HCT116 (cell line): ENCODE measurements around the gene STYXL1.

Experiments used
- EGR1 ChIP-seq: IDR thresholded peaks from 2 replicates; pipeline ENCODE4 v1.6.1; 2012; ENCODE audit warnings: low read depth
- EZH2 ChIP-seq: fragments of 200-600 bp; sonication (generic); IDR thresholded peaks from 2 replicates; pipeline ENCODE4 v1.6.1; 2017; ENCODE audit warnings: antibody characterized with exemption, mixed run types
- EZH2phosphoT487 ChIP-seq: fragments of 200-600 bp; IDR thresholded peaks from 2 replicates; pipeline ENCODE4 v1.6.1; 2018; ENCODE audit warnings: antibody characterized with exemption, borderline replicate concordance
- JUND ChIP-seq: IDR thresholded peaks from 2 replicates; pipeline ENCODE4 v1.6.1; 2012
- POLR2A ChIP-seq: IDR thresholded peaks from 2 replicates; pipeline ENCODE4 v1.7.0; 2011; ENCODE audit warnings: borderline replicate concordance; ENCODE audit not compliant: insufficient read depth, insufficient read length; ENCODE audit errors: extremely low read depth
- ZNF274 ChIP-seq: fragments of 200-500 bp; sonication (Bioruptor generic); IDR thresholded peaks from 2 replicates; pipeline ENCODE4 v1.6.1; 2014; ENCODE audit warnings: mild to moderate bottlenecking, low read depth, low read length, inconsistent platforms
- TF ChIP-seq, protein P1 (sequence below), 3 experiments: fragments of 200-600 bp in 1 of 3; sonication (generic) in 1 of 3; IDR thresholded peaks in 2 of 3; conservative IDR thresholded peaks in 1 of 3; 2 replicates each; pipeline ENCODE4 v1.5.1; 2012 to 2017; ENCODE audit warnings: low read depth in 2 of 3, low read length in 2 of 3, antibody characterized with exemption in 1 of 3, borderline replicate concordance in 1 of 3, control low read depth in 1 of 3, mild to moderate bottlenecking in 1 of 3, mixed read lengths in 1 of 3, mixed run types in 1 of 3, moderate library complexity in 1 of 3; ENCODE audit not compliant: insufficient read depth in 1 of 3
- TF ChIP-seq, protein P2 (sequence below): IDR thresholded peaks from 2 replicates; pipeline ENCODE4 v1.6.1; 2012
- TF ChIP-seq, protein P3 (sequence below): IDR thresholded peaks from 2 replicates; pipeline ENCODE4 v1.6.1; 2012

DNA sequence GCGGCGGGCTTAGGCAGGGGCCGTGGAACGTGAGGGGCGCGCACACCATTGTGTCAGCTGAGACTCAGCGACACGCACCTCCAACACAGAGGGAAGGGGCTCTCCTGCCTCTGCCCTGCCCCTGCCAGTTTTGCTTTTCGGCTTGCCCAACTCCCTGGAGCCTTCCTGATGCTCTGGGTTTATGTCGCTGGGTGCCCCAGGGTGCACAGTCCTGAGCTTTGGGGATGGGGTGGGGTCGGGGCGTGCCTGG is 66.7 kb downstream of the STYXL1 start:
- TF ChIP-seq, protein P1, sequence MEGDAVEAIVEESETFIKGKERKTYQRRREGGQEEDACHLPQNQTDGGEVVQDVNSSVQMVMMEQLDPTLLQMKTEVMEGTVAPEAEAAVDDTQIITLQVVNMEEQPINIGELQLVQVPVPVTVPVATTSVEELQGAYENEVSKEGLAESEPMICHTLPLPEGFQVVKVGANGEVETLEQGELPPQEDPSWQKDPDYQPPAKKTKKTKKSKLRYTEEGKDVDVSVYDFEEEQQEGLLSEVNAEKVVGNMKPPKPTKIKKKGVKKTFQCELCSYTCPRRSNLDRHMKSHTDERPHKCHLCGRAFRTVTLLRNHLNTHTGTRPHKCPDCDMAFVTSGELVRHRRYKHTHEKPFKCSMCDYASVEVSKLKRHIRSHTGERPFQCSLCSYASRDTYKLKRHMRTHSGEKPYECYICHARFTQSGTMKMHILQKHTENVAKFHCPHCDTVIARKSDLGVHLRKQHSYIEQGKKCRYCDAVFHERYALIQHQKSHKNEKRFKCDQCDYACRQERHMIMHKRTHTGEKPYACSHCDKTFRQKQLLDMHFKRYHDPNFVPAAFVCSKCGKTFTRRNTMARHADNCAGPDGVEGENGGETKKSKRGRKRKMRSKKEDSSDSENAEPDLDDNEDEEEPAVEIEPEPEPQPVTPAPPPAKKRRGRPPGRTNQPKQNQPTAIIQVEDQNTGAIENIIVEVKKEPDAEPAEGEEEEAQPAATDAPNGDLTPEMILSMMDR (IDR thresholded peaks at IDR 0.05 in 2 of 3, conservative IDR thresholded peaks at IDR 0.05 in 1 of 3; ENCODE audit: borderline replicate concordance in 1 of 3, insufficient read depth in 1 of 3, low read depth in 2 of 3, low read length in 2 of 3): no peak
- TF ChIP-seq ZNF274 (no peak), POLR2A (no peak), EZH2 (no peak), EZH2phosphoT487 (no peak), JUND (no peak), EGR1 (no peak)
- TF ChIP-seq, protein P2, sequence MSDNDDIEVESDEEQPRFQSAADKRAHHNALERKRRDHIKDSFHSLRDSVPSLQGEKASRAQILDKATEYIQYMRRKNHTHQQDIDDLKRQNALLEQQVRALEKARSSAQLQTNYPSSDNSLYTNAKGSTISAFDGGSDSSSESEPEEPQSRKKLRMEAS: no peak
- TF ChIP-seq, protein P3, sequence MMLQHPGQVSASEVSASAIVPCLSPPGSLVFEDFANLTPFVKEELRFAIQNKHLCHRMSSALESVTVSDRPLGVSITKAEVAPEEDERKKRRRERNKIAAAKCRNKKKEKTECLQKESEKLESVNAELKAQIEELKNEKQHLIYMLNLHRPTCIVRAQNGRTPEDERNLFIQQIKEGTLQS: no peak
